Fibroblast of lung (primary cell): ENCODE data around the gene XYLT1. TPM values are rescaled to one million over a fixed set of nuclear protein-coding genes. Genes with fewer than 3 reads are reported as not detected.
A peak's percentile ranks its signal among the peaks of the same experiment; 100 is the strongest.

Source experiments
- DNase-seq, 2 donors: peaks; one replicate each; pipeline versions ENCODE4 v3.0.0 to v3.0.0-alpha.2; 2010; ENCODE audit warnings: low read depth in 2 of 2
- H2AFZ ChIP-seq: 2 replicates; pipeline ENCODE4 v1.5.1; 2012; ENCODE audit warnings: low read length, control low read depth, inconsistent platforms
- H3K27ac ChIP-seq: 2 replicates; pipeline ENCODE4 v1.5.1; 2011; ENCODE audit warnings: low read length, control low read depth; ENCODE audit not compliant: insufficient read depth
- H3K27me3 ChIP-seq: 2 replicates; pipeline ENCODE4 v1.5.1; 2011; ENCODE audit warnings: mild to moderate bottlenecking, low read length; ENCODE audit not compliant: control insufficient read depth, insufficient read depth
- H3K36me3 ChIP-seq: 2 replicates; pipeline ENCODE4 v1.5.1; 2011; ENCODE audit warnings: low read length; ENCODE audit not compliant: control insufficient read depth, insufficient read depth
- H3K4me1 ChIP-seq: 2 replicates; pipeline ENCODE4 v1.5.1; 2011; ENCODE audit warnings: low read length; ENCODE audit not compliant: control insufficient read depth, insufficient read depth; ENCODE audit errors: extremely low read depth
- H3K4me2 ChIP-seq: 2 replicates; pipeline ENCODE4 v1.5.1; 2011; ENCODE audit warnings: low read length, control low read depth; ENCODE audit not compliant: insufficient read depth; ENCODE audit errors: extremely low read depth
- H3K4me3 ChIP-seq, 4 experiments: fragments of 200-600 bp in 1 of 4; sonication (generic) in 1 of 4; replicated peaks in 1 of 4; 2 replicates each; pipeline ENCODE4 v1.5.1; 2011 to 2016; ENCODE audit warnings: low read length in 4 of 4, low read depth in 3 of 4, mild to moderate bottlenecking in 3 of 4, control low read depth in 2 of 4, inconsistent platforms in 1 of 4, mixed read lengths in 1 of 4; ENCODE audit not compliant: insufficient read depth in 1 of 4; ENCODE audit errors: control extremely low read depth in 1 of 4
- H3K79me2 ChIP-seq: 2 replicates; pipeline ENCODE4 v1.5.1; 2012; ENCODE audit warnings: mild to moderate bottlenecking, low read length, inconsistent platforms; ENCODE audit not compliant: control insufficient read depth, insufficient read depth
- H3K9ac ChIP-seq: 2 replicates; pipeline ENCODE4 v1.5.1; 2011; ENCODE audit warnings: mild to moderate bottlenecking, low read length, control low read depth; ENCODE audit not compliant: insufficient read depth
- H3K9me3 ChIP-seq: 2 replicates; pipeline ENCODE4 v1.5.1; 2012; ENCODE audit warnings: low read depth, low read length; ENCODE audit not compliant: control insufficient read depth, insufficient read depth
- H4K20me1 ChIP-seq: 2 replicates; pipeline ENCODE4 v1.5.1; 2011; ENCODE audit warnings: low read length; ENCODE audit not compliant: control insufficient read depth, insufficient read depth; ENCODE audit errors: extremely low read depth
- EZH2 ChIP-seq: IDR thresholded peaks from 2 replicates; pipeline ENCODE4 v1.5.1; 2012; ENCODE audit warnings: low read length, control low read depth, mild to moderate bottlenecking; ENCODE audit errors: missing control alignments
- polyA plus RNA-seq, 2 donors: library from polyadenylated mRNA; depleted of rRNA in 1 of 2; stranded (reverse) in 1 of 2; unstranded in 1 of 2; fragments of >200 nt; gene quantifications; 2 replicates each; pipeline ENCODE4 v1.2.1, GENCODE V29; 2011 to 2012; ENCODE audit warnings: missing spikeins in 1 of 2
- total RNA-seq: library from RNA; depleted of rRNA; stranded (reverse); fragments of >200 nt; gene quantifications from 2 replicates; pipeline ENCODE4 v1.2.1, GENCODE V29; 2014
- TF ChIP-seq, protein P1 (sequence below), 2 donors: IDR thresholded peaks in 1 of 2; conservative IDR thresholded peaks in 1 of 2; 1 replicate in 1 of 2; 2 replicates in 1 of 2; pipeline ENCODE4 v1.5.1; 2011 to 2012; ENCODE audit warnings: low read length in 2 of 2, control low read depth in 1 of 2, inconsistent platforms in 1 of 2, low read depth in 1 of 2, mild to moderate bottlenecking in 1 of 2

Gene XYLT1
- total and polyA plus RNA-seq, 2 donors (not counting 1 experiment from before 2014, with no cell fraction given): 9.3 to 21.8 TPM

DNA sequence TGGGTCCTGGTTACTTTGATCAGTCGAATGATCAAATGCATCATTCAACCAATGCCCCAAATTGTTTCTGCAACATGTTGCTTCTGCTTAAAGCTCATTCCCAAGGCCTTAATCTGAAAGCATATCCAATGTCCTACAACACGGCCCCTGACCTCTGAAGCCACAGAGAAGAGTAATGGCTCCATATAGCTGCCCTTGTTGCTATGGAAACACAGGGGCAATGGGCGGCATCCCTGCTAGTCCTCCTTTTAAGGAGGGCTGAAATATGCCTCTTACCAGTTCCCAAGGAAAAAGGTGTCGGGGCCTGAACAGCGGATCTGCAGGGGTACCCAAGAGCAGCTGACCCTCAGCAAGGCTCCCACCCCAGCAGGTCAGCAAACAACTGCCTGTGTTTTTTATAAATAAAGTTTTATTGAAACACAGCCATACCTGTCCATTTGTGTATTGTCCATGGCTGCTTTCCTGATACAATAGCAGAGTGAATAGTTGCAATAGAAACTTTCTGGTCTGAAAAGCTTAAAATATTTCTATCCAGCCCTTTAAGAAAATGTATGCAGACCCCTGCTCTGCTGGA lies 210.4 kb downstream of the XYLT1 start:
- H2AFZ ChIP-seq: no peak overlapping the region
- DNase-seq: no peak
- no peaks in the 10 kb centered on the region for H3K4me1 ChIP-seq
- H3K79me2 ChIP-seq: no peaks in the 10 kb centered on the region
- no peaks in the 10 kb centered on the region for H3K27me3 ChIP-seq
- no peak overlapping the region for H3K4me2 ChIP-seq
- no peak overlapping the region for H3K9ac ChIP-seq
- no peaks in the 10 kb centered on the region for H3K36me3 ChIP-seq
- no peak overlapping the region for H3K27ac ChIP-seq
- no peak overlapping the region for H3K4me3 ChIP-seq
- no peaks in the 10 kb centered on the region for H3K9me3 ChIP-seq
- no peaks in the 10 kb centered on the region for H4K20me1 ChIP-seq
- TF ChIP-seq, protein P1, sequence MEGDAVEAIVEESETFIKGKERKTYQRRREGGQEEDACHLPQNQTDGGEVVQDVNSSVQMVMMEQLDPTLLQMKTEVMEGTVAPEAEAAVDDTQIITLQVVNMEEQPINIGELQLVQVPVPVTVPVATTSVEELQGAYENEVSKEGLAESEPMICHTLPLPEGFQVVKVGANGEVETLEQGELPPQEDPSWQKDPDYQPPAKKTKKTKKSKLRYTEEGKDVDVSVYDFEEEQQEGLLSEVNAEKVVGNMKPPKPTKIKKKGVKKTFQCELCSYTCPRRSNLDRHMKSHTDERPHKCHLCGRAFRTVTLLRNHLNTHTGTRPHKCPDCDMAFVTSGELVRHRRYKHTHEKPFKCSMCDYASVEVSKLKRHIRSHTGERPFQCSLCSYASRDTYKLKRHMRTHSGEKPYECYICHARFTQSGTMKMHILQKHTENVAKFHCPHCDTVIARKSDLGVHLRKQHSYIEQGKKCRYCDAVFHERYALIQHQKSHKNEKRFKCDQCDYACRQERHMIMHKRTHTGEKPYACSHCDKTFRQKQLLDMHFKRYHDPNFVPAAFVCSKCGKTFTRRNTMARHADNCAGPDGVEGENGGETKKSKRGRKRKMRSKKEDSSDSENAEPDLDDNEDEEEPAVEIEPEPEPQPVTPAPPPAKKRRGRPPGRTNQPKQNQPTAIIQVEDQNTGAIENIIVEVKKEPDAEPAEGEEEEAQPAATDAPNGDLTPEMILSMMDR (conservative IDR thresholded peaks at IDR 0.05 in 1 of 2, IDR thresholded peaks at IDR 0.05 in 1 of 2; ENCODE audit: low read depth in 1 of 2, low read length in 2 of 2): no peak
- no peak for TF ChIP-seq EZH2

DNA sequence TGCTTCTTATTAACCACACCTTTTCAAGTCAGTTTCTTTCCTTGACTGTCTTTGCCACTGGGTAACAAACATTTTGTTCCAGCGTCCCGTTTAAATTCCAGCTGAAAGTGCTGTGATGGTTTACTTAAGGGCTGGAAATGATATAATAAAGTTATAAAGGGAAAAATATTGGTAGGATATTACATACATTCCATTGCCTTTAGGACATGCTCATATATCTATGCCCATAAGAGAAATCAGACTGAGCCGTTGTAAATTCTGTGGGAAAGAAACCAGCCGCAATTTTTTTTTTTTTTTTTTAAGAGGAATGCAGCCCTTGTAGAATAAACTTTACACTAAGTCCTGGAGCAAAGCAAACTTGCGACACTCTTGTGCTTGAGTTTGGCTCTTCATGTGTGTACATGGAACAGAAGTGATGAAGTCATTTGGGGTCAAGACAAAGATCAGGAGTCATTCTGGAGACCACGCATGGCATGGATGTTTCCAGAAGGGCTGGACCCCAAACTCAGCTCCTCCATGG lies 210.9 kb downstream of the XYLT1 start:
- H3K27ac ChIP-seq: no peak overlapping the region
- no peak overlapping the region for H3K4me2 ChIP-seq
- no peaks in the 10 kb centered on the region for H3K79me2 ChIP-seq
- no peak overlapping the region for H3K9ac ChIP-seq
- H2AFZ ChIP-seq: no peak overlapping the region
- peak in 1 of 2 donors; percentile 28 for DNase-seq
- H3K27me3 ChIP-seq: no peaks in the 10 kb centered on the region
- H3K9me3 ChIP-seq: no peaks in the 10 kb centered on the region
- no peak overlapping the region for H3K4me3 ChIP-seq
- H4K20me1 ChIP-seq: no peaks in the 10 kb centered on the region
- TF ChIP-seq EZH2: no peak
- TF ChIP-seq, protein P1 (conservative IDR thresholded peaks at IDR 0.05 in 1 of 2, IDR thresholded peaks at IDR 0.05 in 1 of 2; ENCODE audit: low read depth in 1 of 2, low read length in 2 of 2): no peak
- H3K36me3 ChIP-seq: no peaks in the 10 kb centered on the region
- no peaks in the 10 kb centered on the region for H3K4me1 ChIP-seq

DNA sequence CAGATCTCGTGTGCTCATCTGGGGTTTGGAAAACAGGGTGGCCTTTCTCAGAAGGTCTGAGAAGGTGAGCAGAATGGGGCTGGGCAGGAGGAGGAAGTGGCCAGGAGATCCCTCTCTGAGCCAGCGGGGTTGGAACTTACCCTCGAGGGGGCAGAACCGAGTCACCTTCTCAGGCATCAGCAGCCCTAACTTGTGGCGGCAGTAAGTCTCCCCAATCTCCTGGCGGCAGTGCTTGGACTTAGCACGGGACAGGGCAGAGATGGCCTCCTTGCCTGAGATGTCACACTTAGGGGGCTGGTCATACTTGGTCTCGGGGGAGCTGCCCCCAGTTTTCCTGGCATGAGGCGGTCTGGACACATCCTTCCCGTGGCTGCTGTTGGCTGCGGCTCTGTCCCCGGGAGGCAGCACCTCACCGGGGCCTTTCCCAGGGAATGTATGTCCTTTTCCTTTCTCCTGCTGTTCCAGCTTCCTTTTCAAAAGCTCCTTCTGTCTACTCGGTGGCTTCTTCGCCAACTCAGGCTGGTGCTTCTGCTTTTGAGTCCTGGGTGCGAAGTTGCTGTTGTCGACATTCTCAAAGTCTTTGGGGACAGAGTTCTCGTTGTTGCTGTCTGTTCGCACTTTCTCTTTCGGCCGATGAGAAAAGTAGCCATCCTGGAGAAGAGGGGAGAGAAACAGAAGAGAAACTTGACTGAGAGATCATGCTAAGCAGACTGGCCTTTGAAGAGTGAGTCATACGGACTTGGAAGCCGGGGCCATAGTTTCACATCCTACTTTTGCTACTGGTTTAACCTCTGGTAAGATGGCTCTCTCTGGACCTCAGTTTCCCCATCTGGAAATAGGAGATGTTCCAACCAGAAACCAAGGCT lies 211.7 kb downstream of the XYLT1 start:
- H3K36me3 ChIP-seq: no peaks in the 10 kb centered on the region
- TF ChIP-seq, protein P1 (conservative IDR thresholded peaks at IDR 0.05 in 1 of 2, IDR thresholded peaks at IDR 0.05 in 1 of 2; ENCODE audit: low read depth in 1 of 2, low read length in 2 of 2): no peak
- no peak for TF ChIP-seq EZH2
- no peak overlapping the region for H3K27ac ChIP-seq
- no peak overlapping the region for H3K4me2 ChIP-seq
- no peak overlapping the region for H2AFZ ChIP-seq
- no peaks in the 10 kb centered on the region for H3K4me1 ChIP-seq
- H3K9me3 ChIP-seq: no peaks in the 10 kb centered on the region
- H3K27me3 ChIP-seq: no peaks in the 10 kb centered on the region
- no peaks in the 10 kb centered on the region for H3K79me2 ChIP-seq
- H3K4me3 ChIP-seq: no peak overlapping the region
- H4K20me1 ChIP-seq: no peaks in the 10 kb centered on the region
- no peak overlapping the region for H3K9ac ChIP-seq
- no peak for DNase-seq
